Hematopoietic multipotent progenitor cell treated with erythropoietin and hydrocortisone succinate and interleukin-3 and kit ligand, for 15 days (in vitro differentiated cells): ENCODE measurements around the gene MAD2L1BP.

ENCODE experiments used
- DNase-seq: peaks from one replicate; pipeline ENCODE4 v3.0.0-alpha.2; 2015; ENCODE audit warnings: low spot score

The MAD2L1BP gene

GRCh38 chr6:43683708-43684455 is 48.2 kb downstream of the MAD2L1BP start:
- DNase-seq, result no peak

- DNase-seq, result no peak
These were observed 51.4 kb downstream of the MAD2L1BP start for GRCh38 chr6:43687079-43687436.

- peak; percentile 76 for DNase-seq
These were observed 52.1 kb downstream of the MAD2L1BP start, which contains the start of gene MRPS18A for GRCh38 chr6:43687437-43688347. Gene MRPS18A (minus strand): TSS chr6:43687791. CDS start chr6:43687779, 12 bp downstream.

- DNase-seq, result no peak
These were observed 53.8 kb downstream of the MAD2L1BP start for GRCh38 chr6:43689421-43689820.
